NCI-H2029 treated with DMSO at 0.1 percent for 48 hours (cell line): Measurements from ENCODE around the gene ABCA13.

Experiments
- DNase-seq: peaks from one replicate; lab custom pipeline; 2025; lab: John Stamatoyannopoulos, UW

The ABCA13 gene

DNA sequence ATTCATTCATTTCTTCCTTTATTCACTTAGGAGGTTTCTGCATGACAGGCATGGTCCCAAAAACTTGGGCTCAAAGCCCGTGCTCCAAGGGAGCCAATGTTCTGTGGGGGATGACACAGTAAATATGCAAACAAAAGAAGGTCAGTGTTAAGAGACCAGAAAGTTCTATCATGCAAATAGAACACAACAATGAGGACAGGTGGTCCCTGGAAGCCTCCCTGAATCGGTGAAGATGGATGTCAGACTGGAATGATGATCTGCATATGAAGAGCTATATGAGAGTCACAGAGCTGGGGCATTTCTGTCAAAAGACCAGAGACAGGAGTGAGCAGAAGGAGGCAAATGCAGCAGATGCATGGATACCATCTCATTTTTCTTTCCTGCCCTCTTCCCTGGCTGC is 129.0 kb downstream of the ABCA13 start:
- DNase-seq, result no peak

DNA sequence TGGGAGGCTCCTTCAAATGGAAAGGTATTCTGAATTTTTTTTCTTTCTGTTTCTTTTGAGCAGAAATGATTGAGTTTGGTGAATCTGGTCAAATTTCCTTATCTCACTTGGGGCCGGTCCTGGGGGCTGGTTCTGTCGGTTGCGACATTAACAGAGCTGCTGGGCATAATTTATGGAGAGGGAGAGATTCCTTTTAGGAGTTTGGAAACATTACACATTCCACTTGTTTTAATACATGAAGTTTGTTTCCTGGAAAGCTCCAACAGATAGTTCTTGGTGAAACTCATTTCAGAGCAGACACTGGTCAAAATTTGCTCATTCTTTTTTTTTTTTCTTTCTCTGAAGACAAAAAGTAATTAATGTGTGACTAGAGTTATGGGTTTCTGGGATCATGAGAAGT is 129.9 kb downstream of the ABCA13 start:
- DNase-seq, result no peak

DNA sequence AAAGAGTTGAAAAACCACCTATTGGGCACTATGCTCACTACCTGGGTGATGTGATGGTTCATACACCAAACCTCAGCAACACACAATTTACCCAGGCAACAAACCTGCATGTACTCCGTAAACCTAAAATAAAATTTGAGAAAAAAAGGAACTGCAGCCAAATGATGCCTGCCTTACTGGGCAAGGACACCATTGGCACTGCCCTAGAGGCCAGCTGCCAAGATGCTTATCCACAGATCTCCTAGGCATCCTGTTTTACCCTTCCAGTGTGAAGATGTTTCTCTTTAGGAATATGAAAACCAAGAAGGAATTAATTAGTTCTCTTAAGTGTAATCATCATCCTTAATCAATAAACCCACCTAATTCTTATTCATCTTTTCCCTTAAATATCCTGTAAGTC is 133.4 kb downstream of the ABCA13 start:
- DNase-seq, result no peak

DNA sequence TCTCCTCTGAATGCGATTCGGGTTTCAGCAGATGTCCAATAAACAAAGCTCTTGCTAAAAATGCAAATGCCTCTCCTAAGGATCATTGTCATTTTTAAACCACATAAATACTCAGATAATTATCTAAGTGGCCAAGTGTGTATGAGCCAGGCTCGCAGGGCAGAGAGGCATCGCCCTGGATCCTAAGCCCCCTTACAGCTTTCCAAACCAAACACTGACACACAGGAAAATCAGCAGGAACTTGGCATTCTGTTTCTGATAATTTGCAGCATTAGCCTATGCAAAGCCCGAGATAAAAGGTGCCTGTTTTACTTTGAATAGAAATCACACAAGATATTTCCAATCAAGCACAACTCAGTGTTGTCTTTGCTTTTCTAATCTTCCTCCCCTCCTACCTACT is 134.4 kb downstream of the ABCA13 start:
- DNase-seq, result no peak

DNA sequence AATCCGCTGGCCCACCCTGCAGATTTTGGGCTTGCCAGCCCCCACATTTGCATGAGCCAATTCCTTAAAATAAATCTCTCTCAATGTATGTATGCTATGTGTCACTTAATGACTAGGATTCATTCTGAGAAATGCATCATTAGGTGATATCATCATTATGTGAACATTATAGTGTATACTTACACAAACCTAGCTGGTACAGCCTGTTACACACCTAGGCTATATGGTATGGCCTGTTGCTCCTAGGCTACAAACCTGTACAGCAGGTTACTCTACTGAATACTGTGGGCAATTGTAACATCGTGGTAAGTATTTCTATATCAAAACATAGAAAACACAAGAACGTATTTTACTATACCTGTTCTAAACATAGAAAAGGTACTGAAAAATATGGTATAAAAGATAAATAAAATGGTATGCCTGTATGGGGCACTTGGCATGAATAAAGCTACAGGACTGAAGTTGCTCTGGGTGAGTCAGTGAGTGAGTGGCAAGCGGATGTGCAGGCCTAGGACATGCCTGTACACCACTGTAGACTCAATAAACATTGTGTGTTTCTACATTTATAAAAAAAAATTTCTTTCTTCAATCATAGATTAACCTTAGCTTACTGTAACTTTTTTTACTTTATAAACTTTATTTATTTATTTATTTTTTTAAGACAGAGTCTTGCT is 135.9 kb downstream of the ABCA13 start:
- DNase-seq, result no peak

DNA sequence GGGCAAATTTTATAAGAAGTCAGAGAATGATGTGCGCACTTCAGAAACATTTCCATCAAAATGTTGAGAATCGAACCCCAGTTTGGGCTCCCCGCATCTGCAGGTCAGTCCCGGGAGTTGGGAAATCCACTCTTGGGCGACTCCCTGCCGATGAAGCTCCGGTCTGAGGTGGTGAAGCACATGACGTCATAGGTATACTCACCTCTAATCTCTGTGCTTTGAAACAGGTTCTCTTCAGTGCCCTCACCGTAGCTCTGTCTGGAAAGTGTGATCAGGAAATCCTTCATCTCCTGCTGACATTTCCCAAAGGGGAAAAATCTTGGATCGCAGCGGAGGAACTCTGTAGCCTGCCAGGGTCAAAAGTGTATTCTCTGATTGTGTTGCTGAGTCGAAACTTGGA is 138.5 kb downstream of the ABCA13 start:
- no peak for DNase-seq

DNA sequence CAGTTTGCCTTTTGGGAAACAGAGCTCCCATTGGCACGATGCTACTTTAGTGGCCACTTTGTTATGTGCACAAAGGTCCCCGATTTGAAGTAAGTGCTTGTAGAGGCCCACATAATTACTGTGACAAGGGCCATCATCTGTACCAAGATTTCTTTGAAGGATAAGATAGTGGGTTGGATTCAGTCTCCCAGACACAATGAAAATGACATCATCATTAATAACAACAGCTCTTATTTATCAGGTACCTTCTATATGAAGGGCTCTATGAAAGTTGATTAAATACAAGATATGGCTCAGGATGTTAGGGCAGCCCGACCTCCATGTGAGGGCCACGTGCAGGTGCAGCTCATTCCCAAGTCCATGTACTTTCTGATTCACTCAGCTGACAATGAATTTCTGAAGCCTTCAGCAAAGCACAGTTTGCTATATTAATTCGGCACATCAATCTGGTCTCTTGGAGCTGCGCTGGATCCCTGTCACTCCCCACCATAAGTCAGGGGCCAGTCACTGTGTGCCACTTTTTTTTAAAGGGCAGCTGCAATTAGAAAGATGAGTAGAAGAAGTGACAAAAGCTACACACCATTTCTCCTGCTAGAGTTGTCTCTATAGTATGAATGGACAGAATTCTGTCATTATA is 140.3 kb downstream of the ABCA13 start:
- no peak for DNase-seq

DNA sequence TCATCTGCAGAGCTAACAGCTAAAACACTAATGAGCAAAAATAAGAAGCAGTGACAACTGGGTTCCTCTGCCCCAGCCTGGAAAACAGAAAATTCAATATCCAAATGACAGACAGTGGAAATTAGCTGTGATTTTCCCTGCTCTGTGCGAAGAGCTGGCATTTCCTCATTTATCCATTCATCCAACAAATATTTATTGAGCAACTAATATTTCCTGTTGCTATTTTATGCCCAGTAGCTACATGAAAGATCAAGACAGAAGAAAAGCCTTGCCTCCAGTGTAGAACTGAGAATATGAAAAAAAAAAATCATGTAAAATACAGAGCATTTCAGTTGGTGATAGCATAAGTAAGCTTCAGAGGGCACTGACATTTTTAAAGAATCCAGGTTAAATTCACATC is 140.9 kb downstream of the ABCA13 start:
- no peak for DNase-seq

DNA sequence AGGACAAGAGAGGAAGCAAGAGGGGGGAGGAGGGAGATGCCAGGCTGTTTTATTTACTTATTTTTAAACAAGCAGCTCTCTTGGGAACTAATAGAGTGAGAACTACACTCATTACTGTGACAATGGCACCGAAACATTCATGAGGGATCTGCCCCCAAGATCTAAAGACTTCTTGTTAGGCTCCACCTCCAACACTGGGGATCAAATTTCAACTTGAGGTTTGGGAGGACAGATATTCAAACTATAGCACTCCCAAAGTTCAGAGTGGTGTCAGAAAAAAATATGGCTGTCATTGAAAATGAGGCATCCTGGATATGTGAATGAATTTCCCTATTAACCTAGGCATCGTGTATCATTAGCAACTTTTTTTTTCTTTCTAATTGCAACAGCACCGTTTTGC is 145.5 kb downstream of the ABCA13 start:
- no peak for DNase-seq

DNA sequence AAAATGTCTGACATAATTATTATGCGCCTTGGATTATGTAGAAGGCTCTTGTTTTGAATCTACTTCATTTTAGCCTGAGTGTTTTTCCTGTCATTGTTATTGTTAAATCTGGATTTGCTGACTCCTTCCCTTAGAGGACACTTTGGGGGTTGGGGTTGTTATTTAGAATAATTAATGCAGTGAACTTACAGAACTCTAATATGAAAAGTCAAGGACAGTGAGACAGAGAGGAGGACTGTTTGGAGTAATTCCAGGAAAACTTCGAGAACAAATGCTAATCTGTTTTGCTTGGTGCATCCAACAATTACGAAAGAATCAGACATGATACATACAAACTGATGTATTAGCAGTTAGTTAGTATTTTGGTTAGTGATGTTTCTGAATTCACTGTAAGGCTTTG is 146.1 kb downstream of the ABCA13 start:
- no peak for DNase-seq

DNA sequence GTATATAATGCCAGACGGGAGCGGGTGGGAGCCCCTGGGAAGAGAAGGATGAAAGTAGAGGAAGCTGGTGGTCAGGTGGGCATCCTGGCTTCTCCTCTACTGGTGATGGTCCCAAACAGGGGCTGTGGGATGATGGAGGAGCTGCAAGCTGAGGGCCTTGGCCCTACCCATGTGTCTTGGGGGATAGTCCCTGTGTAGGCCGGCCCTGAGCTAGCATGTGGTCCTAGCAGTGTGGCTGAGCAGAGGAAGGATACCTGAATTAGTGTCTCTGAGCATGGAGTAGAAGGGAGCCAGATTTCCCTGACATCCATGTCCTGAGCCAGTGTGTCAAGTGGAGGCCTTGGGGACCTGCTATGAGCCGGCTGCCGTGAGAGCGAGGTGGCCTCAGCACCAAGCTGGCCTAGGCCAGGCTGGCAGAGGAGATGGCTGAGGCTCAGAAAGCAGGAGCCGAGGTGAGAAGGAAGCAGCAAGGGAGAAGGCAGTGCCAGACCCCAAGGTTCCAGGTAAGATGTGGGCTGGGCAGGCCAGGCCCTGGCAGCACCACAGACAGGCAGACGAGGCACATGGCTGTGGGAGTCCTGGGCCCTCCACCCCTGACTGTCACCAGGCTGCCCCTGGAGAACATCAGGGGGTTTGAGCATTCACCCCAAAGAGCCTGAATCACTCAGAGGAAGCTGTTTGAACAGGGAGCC is 150.2 kb downstream of the ABCA13 start:
- DNase-seq, result no peak

DNA sequence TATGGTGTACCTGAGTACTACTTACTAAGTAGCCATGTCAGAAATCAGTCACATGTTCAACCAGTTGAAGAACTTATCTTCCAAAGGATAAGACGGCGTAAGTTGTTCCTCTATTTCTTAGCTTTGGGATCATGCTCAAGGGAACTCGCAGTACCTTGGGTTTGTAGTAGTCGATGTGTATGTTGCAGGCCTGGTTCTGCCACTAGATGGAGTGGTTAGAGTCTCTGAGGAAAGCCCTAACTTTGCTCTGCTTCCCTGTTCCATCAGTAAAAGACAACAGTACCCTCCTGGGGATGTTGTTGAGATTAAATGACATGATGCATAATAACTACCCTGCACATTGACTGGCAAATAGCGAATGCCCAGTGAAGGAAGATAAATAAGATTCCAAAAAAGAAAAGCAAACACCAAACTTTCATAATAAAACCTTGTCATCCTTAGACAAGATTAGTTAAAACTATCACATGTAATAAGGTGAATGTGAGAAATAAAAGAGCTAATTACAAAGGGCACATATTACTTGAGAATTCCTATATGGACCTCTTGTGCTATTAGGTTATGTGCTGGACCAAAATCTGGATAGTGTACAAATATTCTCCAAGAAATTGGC is 165.9 kb downstream of the ABCA13 start:
- no peak for DNase-seq

DNA sequence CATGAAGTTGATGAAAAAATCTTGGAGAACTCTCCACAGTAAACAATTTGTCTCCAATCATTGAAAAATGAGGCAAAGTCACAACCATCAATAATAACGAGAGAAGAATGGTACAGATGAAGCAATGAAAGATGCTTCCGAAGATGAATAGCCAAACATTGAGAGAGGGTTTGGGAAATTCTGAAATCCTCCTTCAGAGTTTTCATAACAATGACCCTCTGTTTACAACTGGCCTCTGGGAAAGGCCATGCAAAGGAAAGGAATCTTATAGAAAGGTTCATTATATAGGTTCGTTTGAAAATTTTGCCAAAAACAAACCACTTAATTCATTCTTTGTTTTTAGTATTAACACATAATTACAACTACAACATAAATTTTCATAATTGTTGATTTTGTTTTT is 166.5 kb downstream of the ABCA13 start:
- DNase-seq, result no peak

DNA sequence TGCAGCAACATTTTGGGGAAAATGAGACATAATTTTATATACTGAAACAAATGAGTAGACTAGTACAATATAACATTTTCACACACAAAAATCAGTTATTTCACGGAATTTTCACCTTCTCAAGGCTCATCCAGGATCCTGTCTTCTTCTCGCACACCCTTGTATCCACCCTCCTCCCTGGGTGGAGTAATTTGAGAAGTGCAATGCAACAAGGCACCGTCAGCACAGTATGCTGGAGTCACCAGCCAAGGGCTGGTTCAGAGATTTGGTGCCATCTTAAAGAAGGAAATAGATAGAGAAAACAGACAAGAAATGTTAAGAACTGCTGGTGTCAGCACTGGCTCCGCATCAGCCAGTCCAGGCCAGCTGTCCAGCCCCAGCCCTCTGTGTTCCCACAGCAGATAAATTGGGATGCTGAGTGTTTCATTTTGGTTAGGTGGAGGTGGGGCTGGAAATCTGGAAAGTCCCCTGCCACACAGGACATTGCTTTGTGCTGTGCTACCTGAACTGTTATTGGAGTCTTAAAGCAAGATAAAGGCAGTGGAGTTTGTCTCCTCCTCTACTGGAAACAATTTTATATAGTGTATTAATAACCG is 176.1 kb downstream of the ABCA13 start:
- no peak for DNase-seq

DNA sequence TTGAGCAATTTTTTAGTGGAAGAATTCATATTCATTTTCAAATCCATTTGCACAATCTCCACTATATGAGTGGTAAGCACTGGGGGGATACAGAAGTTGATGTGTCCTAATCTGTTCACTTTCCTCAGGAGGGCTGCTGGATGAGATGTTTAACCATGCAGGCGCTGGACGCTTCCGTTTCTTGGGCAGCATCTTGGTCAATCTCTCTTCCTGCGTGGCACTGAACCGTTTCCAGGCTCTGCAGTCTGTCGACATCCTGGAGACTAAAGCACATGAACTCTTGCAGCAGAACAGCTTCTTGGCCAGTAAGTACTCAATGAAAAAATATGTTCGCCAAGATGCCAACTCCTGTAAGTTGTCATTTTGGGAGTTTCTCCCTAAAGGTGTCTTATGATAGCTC is 179.3 kb downstream of the ABCA13 start:
- no peak for DNase-seq

DNA sequence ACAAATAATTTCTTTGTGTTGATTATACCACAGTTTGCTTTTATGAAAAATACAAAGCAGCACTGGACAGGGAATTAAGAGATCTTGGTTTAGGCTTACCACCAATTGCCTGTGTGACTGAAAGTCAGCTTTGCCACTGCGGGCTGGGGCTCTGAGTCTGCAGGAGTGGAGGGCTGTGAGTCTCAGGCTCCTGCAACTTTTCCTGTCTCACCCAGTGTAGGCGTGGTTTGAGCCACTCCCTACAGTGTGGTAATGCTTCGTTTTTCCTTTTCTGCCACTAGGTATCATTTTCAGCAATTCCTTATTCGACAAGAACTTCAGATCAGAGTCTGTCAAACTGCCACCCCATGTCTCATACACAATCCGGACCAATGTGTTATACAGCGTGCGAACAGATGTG is 180.6 kb downstream of the ABCA13 start:
- DNase-seq, result no peak

DNA sequence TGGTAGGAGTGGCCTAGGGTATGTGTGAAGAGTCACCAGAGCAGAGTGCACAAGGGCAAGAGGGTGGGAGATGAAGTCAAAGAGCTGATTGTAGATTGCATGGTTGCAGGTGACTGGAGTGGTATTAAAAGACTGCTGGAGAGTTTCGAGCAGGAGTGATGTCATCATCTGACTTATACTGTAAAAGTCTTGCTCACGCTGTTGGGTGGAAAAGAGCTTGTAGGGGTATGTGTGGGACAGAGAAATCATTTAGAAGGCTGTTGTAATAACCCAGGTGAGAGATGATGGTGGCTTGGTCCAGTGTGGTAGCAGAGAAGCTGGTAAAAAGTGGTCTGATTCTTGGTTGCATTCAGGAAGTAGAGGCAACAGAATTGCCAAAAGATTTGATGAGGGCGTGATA is 184.1 kb downstream of the ABCA13 start:
- DNase-seq, result no peak

DNA sequence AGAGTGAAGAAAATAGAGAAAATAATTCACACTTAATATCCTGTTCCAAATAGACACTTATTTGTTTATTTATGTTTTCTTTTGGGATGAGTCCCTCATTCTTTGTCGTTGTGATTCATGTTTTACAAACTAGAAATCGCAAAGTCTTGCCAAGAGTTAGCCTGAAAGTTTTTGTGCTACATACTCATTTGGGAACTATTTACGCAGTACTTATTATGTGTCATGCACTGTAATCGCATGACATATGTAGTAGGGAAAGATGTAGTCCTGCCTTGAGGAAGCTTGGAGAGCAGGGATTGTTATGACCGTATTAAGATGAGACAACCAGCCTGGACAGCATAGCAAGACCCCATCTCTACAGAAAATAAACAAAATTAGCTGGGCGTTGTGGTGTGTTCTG is 189.3 kb downstream of the ABCA13 start:
- DNase-seq, result no peak

DNA sequence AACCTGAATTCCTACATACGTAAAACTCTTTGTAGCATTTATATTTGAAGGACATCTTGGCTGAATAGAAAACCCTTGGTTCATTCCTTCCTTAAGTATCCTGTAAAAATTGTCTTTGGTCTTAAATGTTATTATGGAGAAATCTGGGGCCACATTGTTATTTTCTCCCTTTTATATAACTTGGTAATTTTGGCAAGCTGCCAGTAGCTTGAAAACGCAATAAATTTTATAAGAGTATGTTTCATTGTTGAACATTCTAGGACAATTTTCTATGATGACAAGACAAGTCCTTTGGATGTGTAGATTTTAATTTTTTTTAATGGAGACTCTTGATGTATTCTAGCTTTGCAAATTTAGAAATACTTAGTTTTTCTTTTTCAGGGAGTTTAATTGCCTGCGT is 191.9 kb downstream of the ABCA13 start:
- DNase-seq, result no peak

DNA sequence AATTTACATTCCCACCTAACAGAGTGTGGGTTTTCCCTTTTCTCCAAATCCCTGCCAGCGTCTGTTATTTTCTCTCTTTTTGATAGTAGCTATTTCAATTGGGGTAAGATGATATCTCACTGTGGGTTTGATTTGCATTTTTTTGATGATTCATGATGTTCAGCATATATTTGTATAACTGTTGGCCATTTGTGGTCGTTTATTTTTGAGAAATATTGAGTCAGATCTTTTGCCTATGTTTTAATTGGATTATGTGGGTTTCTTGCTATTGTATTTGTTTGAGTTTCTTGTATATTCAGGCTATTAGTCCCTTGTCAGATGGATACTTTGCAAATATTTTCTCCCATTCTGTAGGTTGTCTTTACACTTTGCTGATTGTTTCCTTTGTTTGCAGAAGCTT is 193.8 kb downstream of the ABCA13 start:
- DNase-seq, result no peak

DNA sequence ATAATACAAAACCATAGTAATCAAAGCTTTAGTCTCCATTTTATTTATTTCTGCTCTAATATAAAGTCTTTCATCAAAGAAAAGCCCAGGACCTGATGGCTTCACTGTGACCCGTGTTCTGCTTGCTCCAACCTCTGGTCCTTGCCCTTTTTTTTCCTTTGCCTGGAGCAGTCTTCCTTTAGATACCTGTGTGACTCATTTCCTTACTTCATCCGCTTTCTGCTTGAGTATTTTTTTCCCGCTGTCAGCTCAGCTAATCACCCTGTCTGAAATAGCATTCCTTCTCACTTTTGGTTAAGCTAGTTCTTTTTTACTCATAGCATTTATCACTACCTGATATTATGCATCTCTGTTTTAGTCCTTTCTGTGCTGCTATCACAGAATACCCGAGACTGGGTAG is 194.8 kb downstream of the ABCA13 start:
- DNase-seq, result no peak

DNA sequence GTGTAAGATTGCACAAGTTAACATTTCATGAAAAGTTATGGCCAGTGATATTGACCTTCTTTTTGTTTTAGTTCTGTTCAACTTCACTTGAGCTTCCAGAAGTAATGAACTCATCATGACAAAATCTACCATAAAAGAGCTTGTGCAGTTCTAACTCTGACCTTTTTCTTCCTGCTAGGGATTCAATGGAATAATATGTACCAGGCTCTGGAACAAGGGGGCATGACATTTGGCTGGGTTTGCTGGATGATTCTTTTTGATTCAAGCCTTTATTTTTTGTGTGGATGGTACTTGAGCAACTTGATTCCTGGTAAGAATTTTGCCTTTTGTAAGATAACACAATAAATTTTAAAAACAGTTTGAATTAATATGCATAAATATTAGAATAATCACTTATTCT is 205.0 kb downstream of the ABCA13 start:
- no peak for DNase-seq

DNA sequence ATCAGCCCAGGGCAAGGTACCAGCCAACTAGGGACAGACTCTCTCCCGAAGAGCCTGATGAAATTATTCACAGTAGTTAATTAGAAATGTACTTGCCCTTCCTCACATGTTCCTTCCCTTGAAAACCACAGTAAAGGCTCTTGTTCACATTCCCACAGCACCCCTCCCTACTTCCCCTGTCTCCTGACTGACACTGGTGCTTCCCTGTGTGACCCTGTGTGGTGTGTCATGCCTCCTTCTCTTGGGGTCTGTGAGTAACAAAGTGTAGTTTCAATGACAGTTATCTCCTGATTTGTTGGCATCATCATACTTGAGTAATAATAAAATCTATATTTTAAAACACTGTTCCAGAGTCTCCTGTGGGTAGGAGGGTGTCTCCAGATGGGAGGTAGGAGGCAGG is 209.7 kb downstream of the ABCA13 start:
- no peak for DNase-seq
